GM12878 (cell line): Measurements from ENCODE around the gene ACP3. TPM values are rescaled to one million over a fixed set of nuclear protein-coding genes. Genes with fewer than 3 reads are reported as not detected.

ENCODE experiments used
- ATAC-seq: fragments of 200-7000 bp; cut with Tn5 transposase; 3 replicates; pipeline ENCODE4 v1.9.1; 2020; ENCODE audit warnings: mild to moderate bottlenecking, moderate library complexity
- BruUV-seq: library from RNA; stranded (reverse); fragments of 400-500 nt; replicated peaks from 2 replicates; lab custom pipeline; 2021; lab: Mats Ljungman, UMichigan
- CTCF ChIA-PET: fragments of 300-600 bp; sonication (Branson Sonifier 250); formaldehyde crosslinking; extraction: SDS; loops from one replicate; lab custom pipeline; 2021; ENCODE audit warnings: inconsistent platforms; lab: Yijun Ruan, JAX
- POLR2A ChIA-PET: fragments of 350-600 bp; formaldehyde crosslinking; extraction: SDS; loops from one replicate; lab custom pipeline; 2021; ENCODE audit warnings: inconsistent platforms; lab: Charles Lee
- RAD21 ChIA-PET: fragments of 300-600 bp; sonication (Branson Sonifier 250); formaldehyde crosslinking; loops from one replicate; lab custom pipeline; 2023; ENCODE audit warnings: antibody characterized with exemption; ENCODE audit not compliant: unreplicated experiment; lab: Charles Lee
- SMC1A ChIA-PET: fragments of 300-600 bp; sonication (Branson Sonifier 250); formaldehyde crosslinking; loops from one replicate; lab custom pipeline; 2023; ENCODE audit not compliant: unreplicated experiment, uncharacterized antibody; lab: Charles Lee
- DNase-seq: peaks from one replicate; pipeline ENCODE4 v3.0.0-alpha.2; 2011; ENCODE audit warnings: low read depth, low spot score
- FAIRE-seq: peaks from 3 replicates; lab custom pipeline; 2011; peaks lifted over from hg19 to GRCh38; lab: Jason Lieb, UNC
- H2AFZ ChIP-seq: 2 replicates; pipeline ENCODE4 v1.6.0; 2011; ENCODE audit warnings: low read depth, low read length, control low read depth; ENCODE audit not compliant: control insufficient read depth
- H3K27ac ChIP-seq: 2 replicates; pipeline ENCODE4 v1.5.1; 2011; ENCODE audit warnings: control low read depth; ENCODE audit not compliant: control insufficient read depth, insufficient read depth
- H3K27me3 ChIP-seq, 2 experiments: replicated peaks in 1 of 2; 2 replicates each; pipeline versions ENCODE4 v1.6.0 to v1.6.1; 2011; ENCODE audit warnings: low read length in 1 of 2; ENCODE audit not compliant: control insufficient read depth in 2 of 2, insufficient read depth in 2 of 2
- H3K36me3 ChIP-seq, 2 experiments: 2 replicates each; pipeline ENCODE4 v1.5.1; 2011; ENCODE audit warnings: low read length in 1 of 2; ENCODE audit not compliant: control insufficient read depth in 2 of 2, insufficient read depth in 2 of 2
- H3K4me1 ChIP-seq: 2 replicates; pipeline ENCODE4 v1.6.1; 2011; ENCODE audit warnings: mild to moderate bottlenecking, low read length, moderate library complexity, mixed read lengths; ENCODE audit not compliant: control insufficient read depth, insufficient read depth
- H3K4me2 ChIP-seq: 2 replicates; pipeline ENCODE4 v1.6.0; 2011; ENCODE audit warnings: control low read depth; ENCODE audit not compliant: control insufficient read depth, insufficient read depth
- H3K4me3 ChIP-seq: fragments of 200-600 bp; sonication (generic); 2 replicates; pipeline ENCODE4 v1.5.1; 2016
- H3K79me2 ChIP-seq: 2 replicates; pipeline ENCODE4 v1.6.0; 2011; ENCODE audit warnings: low read length; ENCODE audit not compliant: control insufficient read depth, insufficient read depth
- H3K9ac ChIP-seq: 2 replicates; pipeline ENCODE4 v1.8.0; 2011; ENCODE audit warnings: low read length, control low read depth, mixed read lengths; ENCODE audit not compliant: control insufficient read depth, insufficient read depth
- H3K9me3 ChIP-seq: replicated peaks from 3 replicates; pipeline ENCODE4 v1.5.1; 2011; ENCODE audit warnings: mild to moderate bottlenecking, low read length; ENCODE audit not compliant: control insufficient read depth, insufficient read depth
- H4K20me1 ChIP-seq: 2 replicates; pipeline ENCODE4 v1.6.0; 2011; ENCODE audit not compliant: control insufficient read depth, insufficient read depth
- CHD4 ChIP-seq: fragments of 200-600 bp; sonication (generic); IDR thresholded peaks from 2 replicates; pipeline ENCODE4 v1.6.1; 2016; ENCODE audit warnings: mild to moderate bottlenecking
- EP300 ChIP-seq, 2 experiments: fragments of 150-350 bp in 1 of 2; IDR thresholded peaks; 2 replicates each; pipeline ENCODE4 v1.6.1; 2011 to 2012; ENCODE audit warnings: low read depth in 2 of 2, low read length in 2 of 2, borderline replicate concordance in 1 of 2, improper control_type of control experiment in 1 of 2, inconsistent platforms in 1 of 2; ENCODE audit not compliant: control insufficient read depth in 1 of 2
- FOS ChIP-seq: IDR thresholded peaks from 3 replicates; pipeline ENCODE4 v1.6.1; 2011; ENCODE audit warnings: borderline replicate concordance; ENCODE audit not compliant: insufficient read length; ENCODE audit errors: extremely low read depth
- FOXM1 ChIP-seq: IDR thresholded peaks from 2 replicates; pipeline ENCODE4 v1.6.1; 2012; ENCODE audit warnings: low read depth, mild to moderate bottlenecking, inconsistent platforms, low read length, moderate library complexity
- JUND ChIP-seq: IDR thresholded peaks from 2 replicates; pipeline ENCODE4 v1.6.1; 2012; ENCODE audit warnings: low read depth, mild to moderate bottlenecking, low read length, improper control_type of control experiment, moderate library complexity
- MLLT1 ChIP-seq: fragments of 450-650 bp; IDR thresholded peaks from 2 replicates; pipeline ENCODE4 v1.6.1; 2016; ENCODE audit warnings: mild to moderate bottlenecking
- NRF1 ChIP-seq: conservative IDR thresholded peaks from 2 replicates; pipeline ENCODE4 v1.6.1; 2011; ENCODE audit warnings: mild to moderate bottlenecking, low read depth, low read length, improper control_type of control experiment
- TCF7 ChIP-seq: IDR thresholded peaks from 2 replicates; pipeline ENCODE4 v1.6.1; 2014; ENCODE audit warnings: antibody characterized with exemption, borderline replicate concordance
- YBX1 ChIP-seq: fragments of 450-650 bp; IDR thresholded peaks from 2 replicates; pipeline ENCODE4 v1.6.1; 2016; ENCODE audit warnings: antibody characterized with exemption
- ZBTB4 ChIP-seq: fragments of 450-650 bp; formaldehyde crosslinking; IDR thresholded peaks from 2 replicates; pipeline ENCODE4 v1.4.0; 2022; ENCODE audit warnings: mild to moderate bottlenecking, moderate library complexity
- WGBS: methylation state at CpG from one replicate; pipeline ENCODE4 v1.1.6; 2016; ENCODE audit warnings: low lambda C conversion rate; ENCODE audit not compliant: insufficient replicate concordance, insufficient coverage; ENCODE audit errors: missing lambda C conversion rate; 5-methylcytosine and 5-hydroxymethylcytosine counted together
- in situ Hi-C: fragments of 300-500 bp; cut with MboI; formaldehyde crosslinking; loops from 9 replicates; pipeline ENCODE4 v1.14.3; 2018; ENCODE audit warnings: mixed read lengths
- intact Hi-C: fragments of 100-400 bp; cut with micrococcal nuclease; formaldehyde crosslinking; loops from one replicate; pipeline ENCODE4 v1.14.2; 2022; ENCODE audit not compliant: unreplicated experiment
- polyA plus RNA-seq, 11 experiments: library from polyadenylated mRNA; depleted of rRNA in 4 of 11; unstranded in 6 of 11; stranded (reverse) in 5 of 11; fragments of >200 nt; fragmentation: Nextera tagmentation in 4 of 11; fragmentation: Illumina TruSeq in 1 of 11; extraction: Ambion mirVana in 4 of 11; extraction: Trizol in 1 of 11; gene quantifications; 1 replicate in 1 of 11; 2 replicates in 10 of 11; pipeline versions ENCODE4 v1.2.1 to v1.2.3, GENCODE V29; 2011 to 2016; ENCODE audit warnings: inconsistent platforms in 2 of 11, missing spikeins in 2 of 11, low read depth in 1 of 11
- total RNA-seq, 4 experiments: library from RNA; depleted of rRNA in 3 of 4; stranded (reverse); fragments of >200 nt in 3 of 4; fragmentation: Illumina TruSeq in 1 of 4; extraction: Trizol in 1 of 4; gene quantifications; 2 replicates each; pipeline versions ENCODE4 v1.2.1 to v1.2.3, GENCODE V29; 2013 to 2021

Gene ACP3
- total and polyA plus RNA-seq, 10 of the 15 experiments (the other 5 are each of a cell fraction or from before 2014, with no cell fraction given) = 0.05 to 0.41 TPM; not detected in 8

GRCh38 chr3:132348531-132348930 is 31.3 kb downstream of the ACP3 start (continued):
- TF ChIP-seq ZBTB4 (no peak), FOXM1 (no peak)

GRCh38 chr3:132350814-132351213 is 33.6 kb downstream of the ACP3 start:
- Histone ChIP-seq H3K4me1 (no peaks in the 10 kb centered on the region), H3K79me2 (no peaks in the 10 kb centered on the region), H4K20me1 (no peaks in the 10 kb centered on the region), H3K9me3 (no peaks in the 10 kb centered on the region), H2AFZ (no peak overlapping the region), H3K27me3 (no peaks in the 10 kb centered on the region; a peak in 1 of 4 replicates), H3K4me2 (no peak overlapping the region), H3K4me3 (no peak overlapping the region), H3K27ac (no peak overlapping the region), H3K9ac (no peak overlapping the region), H3K36me3 (no peaks in the 10 kb centered on the region)
- BruUV-seq = no TSS peak
- ATAC-seq = no peak
- POLR2A ChIA-PET = no interaction called here
- CTCF ChIA-PET = interaction anchor here (0.9 to 15.7 kb wide), 13 partner anchors 8 to 555 kb away, joined by 3 to 195 read pairs (median 3); no protein-coding TSS in a partner anchor
- in situ Hi-C loops = no loop called here
- intact Hi-C loops = loop anchor here (10.0 kb wide), 1 partner anchor 144 kb away; no protein-coding TSS in a partner anchor
- RAD21 ChIA-PET = interaction anchor here (0.6 to 7.4 kb wide), 5 partner anchors 8 to 295 kb away, joined by 3 to 70 read pairs (median 8); no protein-coding TSS in a partner anchor
- WGBS = 75% methylated on average over 1 of the region's 1 CpG
- SMC1A ChIA-PET = interaction anchor here (1.2 to 7.2 kb wide), 4 partner anchors 9 to 55 kb away, joined by 3 to 92 read pairs (median 6); no protein-coding TSS in a partner anchor
- no peak for FAIRE-seq
- DNase-seq = no peak
- TF ChIP-seq MLLT1 = no peak
- no peak for TF ChIP-seq JUND
- no peak for TF ChIP-seq ZBTB4
- TF ChIP-seq TCF7 = no peak
- TF ChIP-seq CHD4 = no peak
- no peak for TF ChIP-seq YBX1
- TF ChIP-seq NRF1 = no peak
- no peak for TF ChIP-seq EP300 (IDR thresholded peaks at IDR 0.05; ENCODE audit: borderline replicate concordance in 1 of 2, control insufficient read depth in 1 of 2, low read depth in 2 of 2, low read length in 2 of 2)
- TF ChIP-seq FOS = no peak
